ENCODE measurements around the gene SDC1.

The SDC1 gene

GRCh38 chr2:20188851-20189250 is 36.1 kb downstream of the SDC1 start:
- TF ChIP-seq FOXP2 (optimal IDR thresholded peaks at IDR 0.05; ENCODE audit: control extremely low read depth, extremely low read length, insufficient read depth) (no peak), EZH2 (IDR thresholded peaks at IDR 0.05) (no peak), POLR2AphosphoS5 (IDR thresholded peaks at IDR 0.05; ENCODE audit: borderline replicate concordance, low read depth, low read length) (no peak)
- H3K27ac ChIP-seq = no peak overlapping the region
- no peaks in the 10 kb centered on the region for H3K36me3 ChIP-seq (ENCODE audit: insufficient read depth, low read length)
- DNase-seq (ENCODE audit: low read depth, low spot score) = no peak
- no peak overlapping the region for H3K4me3 ChIP-seq
- no peaks in the 10 kb centered on the region for H3K9me3 ChIP-seq (ENCODE audit: low read depth, low read length)
- H3K9ac ChIP-seq (ENCODE audit: insufficient read length) = no peak overlapping the region

- Histone ChIP-seq H3K9ac (ENCODE audit: insufficient read length) (no peak overlapping the region), H3K9me3 (ENCODE audit: low read depth, low read length) (no peaks in the 10 kb centered on the region)
- no peak for TF ChIP-seq POLR2AphosphoS5 (IDR thresholded peaks at IDR 0.05; ENCODE audit: borderline replicate concordance, low read depth, low read length)
- TF ChIP-seq EZH2 (IDR thresholded peaks at IDR 0.05) = no peak
- no peak for TF ChIP-seq FOXP2 (optimal IDR thresholded peaks at IDR 0.05; ENCODE audit: control extremely low read depth, extremely low read length, insufficient read depth)
These were observed 36.7 kb downstream of the SDC1 start for GRCh38 chr2:20188201-20188600.

GRCh38 chr2:20187331-20187730 is 37.6 kb downstream of the SDC1 start:
- no peak for DNase-seq (ENCODE audit: low read depth, low spot score)
- Histone ChIP-seq H3K9ac (ENCODE audit: insufficient read length) (no peak overlapping the region), H3K36me3 (ENCODE audit: insufficient read depth, low read length) (no peaks in the 10 kb centered on the region), H3K4me3 (no peak overlapping the region), H3K27ac (no peak overlapping the region), H3K9me3 (ENCODE audit: low read depth, low read length) (no peaks in the 10 kb centered on the region)
- TF ChIP-seq POLR2AphosphoS5 (IDR thresholded peaks at IDR 0.05; ENCODE audit: borderline replicate concordance, low read depth, low read length) (no peak), FOXP2 (optimal IDR thresholded peaks at IDR 0.05; ENCODE audit: control extremely low read depth, extremely low read length, insufficient read depth) (no peak), EZH2 (IDR thresholded peaks at IDR 0.05) (no peak)

More at GRCh38 chr2:20188201-20188600, 36.7 kb downstream of the SDC1 start:
- Histone ChIP-seq H3K4me3 (no peak overlapping the region), H3K27ac (no peak overlapping the region), H3K36me3 (ENCODE audit: insufficient read depth, low read length) (no peaks in the 10 kb centered on the region)
- DNase-seq (ENCODE audit: low read depth, low spot score) = no peak

GRCh38 chr2:20186855-20187187 is 38.1 kb downstream of the SDC1 start:
- TF ChIP-seq POLR2AphosphoS5 (IDR thresholded peaks at IDR 0.05; ENCODE audit: borderline replicate concordance, low read depth, low read length) (no peak), FOXP2 (optimal IDR thresholded peaks at IDR 0.05; ENCODE audit: control extremely low read depth, extremely low read length, insufficient read depth) (no peak), EZH2 (IDR thresholded peaks at IDR 0.05) (no peak)
- no peaks in the 10 kb centered on the region for H3K36me3 ChIP-seq (ENCODE audit: insufficient read depth, low read length)
- H3K9ac ChIP-seq (ENCODE audit: insufficient read length) = no peak overlapping the region
- no peak for DNase-seq (ENCODE audit: low read depth, low spot score)
- no peak overlapping the region for H3K27ac ChIP-seq
- no peaks in the 10 kb centered on the region for H3K9me3 ChIP-seq (ENCODE audit: low read depth, low read length)
- no peak overlapping the region for H3K4me3 ChIP-seq

- no peak overlapping the region for H3K9ac ChIP-seq (ENCODE audit: insufficient read length)
- DNase-seq (ENCODE audit: low read depth, low spot score) = no peak
- no peaks in the 10 kb centered on the region for H3K9me3 ChIP-seq (ENCODE audit: low read depth, low read length)
- no peaks in the 10 kb centered on the region for H3K36me3 ChIP-seq (ENCODE audit: insufficient read depth, low read length)
- TF ChIP-seq FOXP2 (optimal IDR thresholded peaks at IDR 0.05; ENCODE audit: control extremely low read depth, extremely low read length, insufficient read depth) = no peak
- no peak for TF ChIP-seq EZH2 (IDR thresholded peaks at IDR 0.05)
- TF ChIP-seq POLR2AphosphoS5 (IDR thresholded peaks at IDR 0.05; ENCODE audit: borderline replicate concordance, low read depth, low read length) = no peak
- H3K27ac ChIP-seq = no peak overlapping the region
- H3K4me3 ChIP-seq = no peak overlapping the region
These were observed 38.7 kb downstream of the SDC1 start for GRCh38 chr2:20186078-20186854.

GRCh38 chr2:20185176-20186022 is 39.5 kb downstream of the SDC1 start:
- no peak overlapping the region for H3K4me3 ChIP-seq
- H3K9ac ChIP-seq (ENCODE audit: insufficient read length) = no peak overlapping the region
- TF ChIP-seq FOXP2 (optimal IDR thresholded peaks at IDR 0.05; ENCODE audit: control extremely low read depth, extremely low read length, insufficient read depth) (no peak), POLR2AphosphoS5 (IDR thresholded peaks at IDR 0.05; ENCODE audit: borderline replicate concordance, low read depth, low read length) (no peak), EZH2 (IDR thresholded peaks at IDR 0.05) (no peak)
- DNase-seq (ENCODE audit: low read depth, low spot score) = no peak
- H3K36me3 ChIP-seq (ENCODE audit: insufficient read depth, low read length) = no peaks in the 10 kb centered on the region
- H3K27ac ChIP-seq = no peak overlapping the region
- H3K9me3 ChIP-seq (ENCODE audit: low read depth, low read length) = no peaks in the 10 kb centered on the region

- DNase-seq (ENCODE audit: low read depth, low spot score) = no peak
- Histone ChIP-seq H3K9ac (ENCODE audit: insufficient read length) (no peak overlapping the region), H3K9me3 (ENCODE audit: low read depth, low read length) (no peaks in the 10 kb centered on the region), H3K27ac (no peak overlapping the region), H3K4me3 (no peak overlapping the region), H3K36me3 (ENCODE audit: insufficient read depth, low read length) (no peaks in the 10 kb centered on the region)
- no peak for TF ChIP-seq EZH2 (IDR thresholded peaks at IDR 0.05)
- no peak for TF ChIP-seq POLR2AphosphoS5 (IDR thresholded peaks at IDR 0.05; ENCODE audit: borderline replicate concordance, low read depth, low read length)
- TF ChIP-seq FOXP2 (optimal IDR thresholded peaks at IDR 0.05; ENCODE audit: control extremely low read depth, extremely low read length, insufficient read depth) = no peak
These were observed 40.6 kb downstream of the SDC1 start for GRCh38 chr2:20184067-20184938.

- TF ChIP-seq POLR2AphosphoS5 (IDR thresholded peaks at IDR 0.05; ENCODE audit: borderline replicate concordance, low read depth, low read length) (no peak), EZH2 (IDR thresholded peaks at IDR 0.05) (no peak)
- H3K27ac ChIP-seq = no peak overlapping the region
- H3K4me3 ChIP-seq = no peak overlapping the region
- no peaks in the 10 kb centered on the region for H3K9me3 ChIP-seq (ENCODE audit: low read depth, low read length)
- H3K9ac ChIP-seq (ENCODE audit: insufficient read length) = no peak overlapping the region
- H3K36me3 ChIP-seq (ENCODE audit: insufficient read depth, low read length) = no peaks in the 10 kb centered on the region
- no peak for DNase-seq (ENCODE audit: low read depth, low spot score)
These were observed 41.6 kb downstream of the SDC1 start for GRCh38 chr2:20183373-20183772.

Measured in SK-N-MC (cell line).